IPS DF 6.9 (cell line): Measurements from ENCODE around the gene PTPN4.

Experiments used
- DNase-seq: peaks from one replicate; pipeline ENCODE4 v3.0.0-alpha.2; 2013; ENCODE audit warnings: low read depth, low spot score
- H3K27ac ChIP-seq: one replicate; pipeline ENCODE4 v1.5.1; 2013; ENCODE audit warnings: low read length, control low read depth
- H3K27me3 ChIP-seq: 2 replicates; pipeline ENCODE4 v1.6.1; 2013; ENCODE audit warnings: mild to moderate bottlenecking, low read length; ENCODE audit not compliant: control insufficient read depth, insufficient read depth
- H3K36me3 ChIP-seq: 2 replicates; pipeline ENCODE4 v1.6.1; 2013; ENCODE audit warnings: low read length; ENCODE audit not compliant: control insufficient read depth, insufficient read depth
- H3K4me1 ChIP-seq: 2 replicates; pipeline ENCODE4 v1.6.1; 2013; ENCODE audit warnings: low read length; ENCODE audit not compliant: control insufficient read depth, insufficient read depth
- H3K4me3 ChIP-seq: 2 replicates; pipeline ENCODE4 v1.5.1; 2013; ENCODE audit warnings: mild to moderate bottlenecking, low read length
- H3K9me3 ChIP-seq: 2 replicates; pipeline ENCODE4 v1.6.1; 2013; ENCODE audit warnings: low read length, inconsistent platforms; ENCODE audit not compliant: control insufficient read depth, insufficient read depth
- WGBS: extraction: QIAGEN DNeasy Blood & Tissue Kit; methylation state at CpG from one replicate; pipeline ENCODE4 v1.1.7; 2013; ENCODE audit warnings: mixed read lengths, missing lambda C conversion rate; ENCODE audit not compliant: insufficient read length, insufficient coverage; 5-methylcytosine and 5-hydroxymethylcytosine counted together

PTPN4 gene

DNA sequence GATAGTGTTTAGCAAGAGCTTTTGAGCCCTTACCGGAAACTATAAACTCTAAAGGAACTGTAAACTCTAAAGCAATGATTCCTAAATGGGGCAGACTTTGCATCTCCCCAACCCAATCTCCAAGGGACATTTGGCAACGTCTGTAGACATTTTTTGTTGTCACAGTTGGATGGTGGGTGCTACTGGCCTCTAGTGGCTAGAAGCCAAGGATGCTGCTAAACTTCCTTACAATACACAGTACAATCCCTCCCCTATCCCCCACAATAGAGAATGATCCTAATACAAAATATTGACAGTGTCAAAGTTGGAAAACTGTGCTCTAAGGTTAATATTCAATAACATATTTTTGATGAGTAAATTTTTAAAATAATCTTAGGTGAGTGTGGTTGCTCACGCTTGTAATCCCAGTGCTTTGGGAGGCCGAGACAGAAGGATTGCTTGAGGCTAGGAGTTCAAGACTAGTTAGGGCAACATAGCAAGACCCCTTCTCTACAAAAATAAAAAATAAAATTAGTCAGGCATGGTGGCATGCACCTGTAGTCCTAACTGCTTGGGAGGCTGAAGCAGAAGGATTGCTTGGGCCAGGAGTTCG lies 66.7 kb downstream of the PTPN4 start:
- no peak for DNase-seq
- no peaks in the 10 kb centered on the region for H3K36me3 ChIP-seq
- H3K27ac ChIP-seq = no peak overlapping the region
- no peaks in the 10 kb centered on the region for H3K9me3 ChIP-seq
- WGBS = no CpG with 5 or more reads among the region's 5 CpGs
- no peaks in the 10 kb centered on the region for H3K4me1 ChIP-seq
- no peaks in the 10 kb centered on the region for H3K27me3 ChIP-seq
- no peak overlapping the region for H3K4me3 ChIP-seq

DNA sequence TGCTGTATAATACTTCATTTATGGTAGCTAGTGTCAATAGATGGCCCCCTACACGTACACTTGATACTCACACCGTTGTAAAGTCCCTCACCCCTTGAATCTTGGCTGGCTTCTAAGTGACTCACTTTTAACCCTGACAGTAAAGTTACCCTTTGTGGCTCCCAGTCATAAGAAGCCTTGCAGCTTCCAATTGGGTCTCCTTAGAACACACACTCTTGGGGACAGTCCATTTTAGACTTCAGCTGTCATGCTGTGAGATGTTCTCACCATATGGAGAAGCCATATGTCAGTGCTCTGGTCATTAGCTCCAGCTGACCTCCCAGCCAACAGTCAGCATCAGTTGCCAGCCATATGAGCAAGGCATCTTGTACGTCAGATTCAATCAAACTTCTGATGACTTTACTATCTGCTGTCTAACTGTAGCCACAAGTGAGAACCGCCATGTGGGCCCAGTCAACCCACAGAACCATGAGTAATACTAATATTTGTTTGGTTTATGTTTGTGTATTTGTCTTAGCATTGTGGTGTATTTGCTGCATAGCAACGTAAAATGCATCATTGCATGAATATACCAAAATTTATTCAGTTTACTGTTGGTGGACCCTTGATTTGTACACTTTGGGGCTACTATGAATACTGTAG lies 68.3 kb downstream of the PTPN4 start:
- WGBS = no CpG with 5 or more reads among the region's 5 CpGs
- no peak for DNase-seq

GRCh38 chr2:119836455-119837142 lies 76.9 kb downstream of the PTPN4 start:
- DNase-seq = no peak
- WGBS = no CpG with 5 or more reads among the region's 22 CpGs
- H3K4me1 ChIP-seq = peaks cover 3% of the 10 kb centered on the region; the same call in 1 of the 2 replicates

More for the DNA sequence above, 68.3 kb downstream of the PTPN4 start:
- Histone ChIP-seq H3K9me3 (no peaks in the 10 kb centered on the region), H3K27me3 (no peaks in the 10 kb centered on the region), H3K27ac (no peak overlapping the region), H3K4me1 (no peaks in the 10 kb centered on the region), H3K4me3 (no peak overlapping the region), H3K36me3 (no peaks in the 10 kb centered on the region)

GRCh38 chr2:119837350-119837749 lies 77.6 kb downstream of the PTPN4 start:
- no peak overlapping the region for H3K4me3 ChIP-seq
- no peak for DNase-seq
- H3K36me3 ChIP-seq = peaks cover 4% of the 10 kb centered on the region; the same call in 1 of the 2 replicates
- H3K4me1 ChIP-seq = peaks cover 3% of the 10 kb centered on the region; the same call in 1 of the 2 replicates
- no CpG with 5 or more reads among the region's 12 CpGs for WGBS
- H3K27ac ChIP-seq = no peak overlapping the region
- no peaks in the 10 kb centered on the region for H3K27me3 ChIP-seq
- H3K9me3 ChIP-seq = no peaks in the 10 kb centered on the region

More at GRCh38 chr2:119836455-119837142, 76.9 kb downstream of the PTPN4 start:
- Histone ChIP-seq H3K36me3 (peaks cover 4% of the 10 kb centered on the region; the same call in 1 of the 2 replicates), H3K27me3 (no peaks in the 10 kb centered on the region), H3K4me3 (no peak overlapping the region), H3K27ac (no peak overlapping the region), H3K9me3 (no peaks in the 10 kb centered on the region)

DNA sequence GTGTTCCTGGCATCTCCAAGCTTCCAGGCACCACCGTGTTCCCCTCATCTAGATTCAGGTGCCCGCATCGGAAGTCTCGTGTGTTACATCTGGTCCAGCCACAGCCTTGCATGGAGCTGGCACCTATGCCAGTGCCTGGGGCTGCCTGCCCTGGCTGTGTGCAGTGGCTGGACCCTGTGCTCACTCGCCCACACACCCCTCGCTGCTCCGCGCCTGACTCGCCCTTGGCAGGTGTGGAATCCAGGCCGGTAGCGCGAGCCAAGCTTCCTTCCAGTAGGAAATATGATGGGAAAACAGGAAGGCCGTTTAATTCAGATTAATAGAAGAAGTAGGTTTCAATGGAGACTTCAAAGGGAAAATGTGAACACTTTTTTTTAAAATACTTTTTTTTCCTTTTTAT lies 78.0 kb downstream of the PTPN4 start:
- no peaks in the 10 kb centered on the region for H3K9me3 ChIP-seq
- no peak overlapping the region for H3K27ac ChIP-seq
- H3K4me3 ChIP-seq = no peak overlapping the region
- H3K27me3 ChIP-seq = no peaks in the 10 kb centered on the region
- H3K4me1 ChIP-seq = peaks cover 3% of the 10 kb centered on the region; the same call in 1 of the 2 replicates
- peaks cover 4% of the 10 kb centered on the region; the same call in 1 of the 2 replicates for H3K36me3 ChIP-seq
- no CpG with 5 or more reads among the region's 13 CpGs for WGBS
- DNase-seq = no peak

DNA sequence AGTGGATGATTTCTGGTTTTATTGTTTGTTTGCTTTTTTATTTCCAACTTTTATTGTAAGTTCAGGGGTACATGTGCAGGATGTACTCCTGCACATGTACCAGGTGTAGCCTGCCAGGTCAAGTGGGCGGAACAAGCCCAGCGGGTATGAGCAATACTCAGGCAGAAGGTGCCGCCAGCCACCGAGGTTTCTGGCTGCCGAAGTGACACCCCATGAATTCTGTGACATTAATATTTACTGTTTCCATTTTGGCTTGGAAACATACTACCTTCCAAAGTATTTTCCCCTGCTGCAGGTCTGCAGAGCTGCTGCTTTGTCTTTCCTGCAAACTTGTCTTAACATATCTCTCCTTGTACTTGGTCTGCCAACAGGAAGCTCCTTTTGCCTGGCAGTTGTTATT lies 78.5 kb downstream of the PTPN4 start:
- DNase-seq = no peak
- Histone ChIP-seq H3K27ac (no peak overlapping the region), H3K27me3 (no peaks in the 10 kb centered on the region), H3K4me1 (peaks cover 3% of the 10 kb centered on the region; the same call in 1 of the 2 replicates), H3K9me3 (no peaks in the 10 kb centered on the region), H3K36me3 (peaks cover 4% of the 10 kb centered on the region; the same call in 1 of the 2 replicates), H3K4me3 (no peak overlapping the region)
- no CpG with 5 or more reads among the region's 5 CpGs for WGBS

- no peak for DNase-seq
- Histone ChIP-seq H3K4me1 (peaks cover 2% of the 10 kb centered on the region; the same call in 1 of the 2 replicates), H3K27ac (no peak overlapping the region), H3K36me3 (peaks cover under 1% of the 10 kb centered on the region; the same call in 1 of the 2 replicates), H3K4me3 (no peak overlapping the region), H3K27me3 (no peaks in the 10 kb centered on the region), H3K9me3 (no peaks in the 10 kb centered on the region)
- WGBS = no CpG with 5 or more reads among the region's 1 CpG
Observed at GRCh38 chr2:119841550-119841949, 81.8 kb downstream of the PTPN4 start.

DNA sequence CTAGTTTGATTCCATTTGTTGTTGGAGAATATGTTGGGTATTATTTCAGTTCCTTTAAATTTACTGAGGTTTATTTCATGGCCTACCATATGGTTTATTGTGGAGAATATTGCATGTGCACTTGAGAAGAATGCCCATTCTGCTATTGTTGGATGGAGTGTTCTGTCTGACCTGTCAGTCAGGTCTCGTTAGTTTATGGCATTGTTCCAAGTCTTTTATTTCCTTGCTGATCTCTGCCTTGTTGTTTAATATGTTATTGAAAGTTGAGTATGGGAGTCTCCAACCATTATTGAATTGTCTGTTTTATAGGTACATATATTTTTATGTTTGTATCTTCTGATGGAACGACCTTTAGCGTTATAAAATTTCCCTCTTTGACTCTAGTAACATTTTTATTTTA lies 86.3 kb downstream of the PTPN4 start:
- no peak overlapping the region for H3K27ac ChIP-seq
- no peak for DNase-seq
- H3K9me3 ChIP-seq = no peaks in the 10 kb centered on the region
- H3K4me3 ChIP-seq = no peak overlapping the region
- H3K36me3 ChIP-seq = no peaks in the 10 kb centered on the region; the same call in 1 of the 2 replicates
- H3K4me1 ChIP-seq = no peaks in the 10 kb centered on the region
- WGBS = no CpG with 5 or more reads among the region's 3 CpGs
- H3K27me3 ChIP-seq = no peaks in the 10 kb centered on the region

DNA sequence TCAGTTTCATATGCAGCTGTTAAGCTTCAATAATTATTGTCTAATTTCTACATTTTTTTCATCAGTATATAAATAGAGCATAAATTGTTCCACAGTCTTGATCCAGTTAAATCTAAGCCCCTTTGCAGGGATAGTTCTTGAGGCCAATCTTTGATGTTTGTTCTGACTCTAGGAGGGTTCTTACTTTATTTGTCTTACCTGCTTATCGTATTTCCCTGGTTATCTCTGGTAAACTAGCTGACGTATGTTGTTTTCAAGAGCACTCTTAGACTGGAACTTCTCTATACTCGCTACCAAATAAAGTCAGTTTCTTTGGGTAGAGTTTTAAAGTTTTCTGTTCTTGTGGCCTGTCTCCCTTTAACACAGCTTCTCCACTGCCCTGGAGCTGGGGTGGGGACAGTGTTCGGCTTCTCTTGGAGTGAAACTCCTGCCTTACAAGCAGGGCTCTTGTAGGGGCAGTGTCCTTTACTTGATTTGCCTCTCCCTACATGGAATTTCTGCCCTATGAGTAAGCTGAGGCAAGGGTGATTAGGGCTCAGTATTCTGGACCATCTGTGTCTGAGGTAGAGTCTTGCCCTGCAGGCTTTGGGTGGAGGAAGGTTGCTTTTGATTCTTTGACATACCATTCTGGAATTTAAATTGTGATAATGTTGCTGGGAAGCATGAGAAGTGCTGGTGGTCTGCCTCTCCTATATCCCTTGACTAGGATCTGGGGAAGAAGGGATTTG lies 90.3 kb downstream of the PTPN4 start:
- Histone ChIP-seq H3K9me3 (peaks cover 2% of the 10 kb centered on the region), H3K27ac (no peak overlapping the region), H3K36me3 (peaks cover 3% of the 10 kb centered on the region; the same call in 1 of the 2 replicates), H3K4me3 (no peak overlapping the region), H3K27me3 (no peaks in the 10 kb centered on the region), H3K4me1 (no peaks in the 10 kb centered on the region)
- WGBS = no CpG with 5 or more reads among the region's 4 CpGs
- no peak for DNase-seq

GRCh38 chr2:119852214-119852613 lies 92.5 kb downstream of the PTPN4 start:
- H3K4me1 ChIP-seq = no peaks in the 10 kb centered on the region; the same call in 1 of the 2 replicates
- H3K27ac ChIP-seq = no peak overlapping the region
- WGBS = no CpG with 5 or more reads among the region's 6 CpGs
- no peak for DNase-seq
- peaks cover 2% of the 10 kb centered on the region for H3K9me3 ChIP-seq
- no peaks in the 10 kb centered on the region for H3K27me3 ChIP-seq
- H3K36me3 ChIP-seq = peaks cover 3% of the 10 kb centered on the region; the same call in 1 of the 2 replicates
- H3K4me3 ChIP-seq = no peak overlapping the region
